Measurements from ENCODE around the gene IGSF23. TPM values are rescaled to one million over a fixed set of nuclear protein-coding genes. Genes with fewer than 3 reads are reported as not detected.
"Not testable (repeated sequence)": the region's sequence is repeated elsewhere in the genome, so short reads cannot be mapped to it uniquely, and the experiment has no call there.

The IGSF23 gene
- total RNA-seq, 1 donor from 2014 or later: not detected

GRCh38 chr19:44682807-44683206, 69.4 kb downstream of the IGSF23 start:
- no peaks in the 10 kb centered on the region for H3K9me3 Mint-ChIP-seq
- DNase-seq: no peak
- H3K4me1 Mint-ChIP-seq: peaks cover 9% of the 10 kb centered on the region
- intact Hi-C loops (cut with micrococcal nuclease): no loop called here
- no peak overlapping the region for H3K4me3 Mint-ChIP-seq
- no peaks in the 10 kb centered on the region for H3K36me3 Mint-ChIP-seq (ENCODE audit: low read depth)
- peaks cover 11% of the 10 kb centered on the region for H3K27me3 Mint-ChIP-seq
- no peak overlapping the region for H3K27ac Mint-ChIP-seq

GRCh38 chr19:44683434-44684210, 70.3 kb downstream of the IGSF23 start:
- Mint-ChIP-seq H3K4me3 (no peak overlapping the region), H3K4me1 (peaks cover 9% of the 10 kb centered on the region), H3K9me3 (no peaks in the 10 kb centered on the region), H3K27me3 (peaks cover 15% of the 10 kb centered on the region), H3K36me3 (ENCODE audit: low read depth) (no peaks in the 10 kb centered on the region), H3K27ac (no peak overlapping the region)
- intact Hi-C loops (cut with micrococcal nuclease): no loop called here
- no peak for DNase-seq

- H3K4me3 Mint-ChIP-seq; intact Hi-C loops (cut with micrococcal nuclease); DNase-seq; H3K36me3 Mint-ChIP-seq (ENCODE audit: low read depth); H3K9me3 Mint-ChIP-seq; H3K27ac Mint-ChIP-seq: not testable (repeated sequence)
- peaks cover 14% of the 10 kb centered on the region for H3K4me1 Mint-ChIP-seq
- H3K27me3 Mint-ChIP-seq: peaks cover 16% of the 10 kb centered on the region
Observed at GRCh38 chr19:44684396-44684795, 71.0 kb downstream of the IGSF23 start.

- no peaks in the 10 kb centered on the region for H3K36me3 Mint-ChIP-seq (ENCODE audit: low read depth)
- peaks cover 16% of the 10 kb centered on the region for H3K27me3 Mint-ChIP-seq
- intact Hi-C loops (cut with micrococcal nuclease): no loop called here
- no peaks in the 10 kb centered on the region for H3K9me3 Mint-ChIP-seq
- peak; percentile 67 for DNase-seq
- peaks cover 21% of the 10 kb centered on the region for H3K4me1 Mint-ChIP-seq
- no peak overlapping the region for H3K4me3 Mint-ChIP-seq
- H3K27ac Mint-ChIP-seq: no peak overlapping the region
Observed at GRCh38 chr19:44684892-44685863, 71.8 kb downstream of the IGSF23 start.

- Mint-ChIP-seq H3K36me3 (ENCODE audit: low read depth) (no peaks in the 10 kb centered on the region), H3K4me1 (peaks cover 21% of the 10 kb centered on the region), H3K9me3 (no peaks in the 10 kb centered on the region), H3K27me3 (peaks cover 16% of the 10 kb centered on the region), H3K27ac (no peak overlapping the region), H3K4me3 (no peak overlapping the region)
- intact Hi-C loops (cut with micrococcal nuclease): no loop called here
- no peak for DNase-seq
Observed at GRCh38 chr19:44685877-44686276, 72.5 kb downstream of the IGSF23 start.

Other genes with a start within 250 kb of the IGSF23 start
- not detected in 2 replicates for gene ZNF285, start 212.0 kb upstream of the IGSF23 start, total RNA-seq
- gene ZNF229, start 165.1 kb upstream of the IGSF23 start, total RNA-seq: 0.05 TPM in 1 of 2 replicates, not detected in the other
- 7.0 and 8.5 TPM in 2 replicates for gene ZNF180, start 113.0 kb upstream of the IGSF23 start, total RNA-seq
- not detected in 2 replicates for gene CEACAM20, start 83.9 kb upstream of the IGSF23 start, total RNA-seq
- 18.5 and 19.1 TPM in 2 replicates for gene PVR, start 30.3 kb downstream of the IGSF23 start, total RNA-seq
- 0.86 and 1.2 TPM in 2 replicates for gene CEACAM19, start 57.9 kb downstream of the IGSF23 start, total RNA-seq
- gene CEACAM16, start 85.6 kb downstream of the IGSF23 start, total RNA-seq: not detected in 2 replicates
- 66.3 and 73.1 TPM in 2 replicates for gene BCL3, start 135.1 kb downstream of the IGSF23 start, total RNA-seq
- not detected in 2 replicates for gene CBLC, start 164.3 kb downstream of the IGSF23 start, total RNA-seq
- gene BCAM, start 195.5 kb downstream of the IGSF23 start, total RNA-seq: not detected in 2 replicates
- gene NECTIN2, start 232.7 kb downstream of the IGSF23 start, total RNA-seq: 0.19 and 0.44 TPM in 2 replicates